ENCODE results near the gene TBX21.

DNA sequence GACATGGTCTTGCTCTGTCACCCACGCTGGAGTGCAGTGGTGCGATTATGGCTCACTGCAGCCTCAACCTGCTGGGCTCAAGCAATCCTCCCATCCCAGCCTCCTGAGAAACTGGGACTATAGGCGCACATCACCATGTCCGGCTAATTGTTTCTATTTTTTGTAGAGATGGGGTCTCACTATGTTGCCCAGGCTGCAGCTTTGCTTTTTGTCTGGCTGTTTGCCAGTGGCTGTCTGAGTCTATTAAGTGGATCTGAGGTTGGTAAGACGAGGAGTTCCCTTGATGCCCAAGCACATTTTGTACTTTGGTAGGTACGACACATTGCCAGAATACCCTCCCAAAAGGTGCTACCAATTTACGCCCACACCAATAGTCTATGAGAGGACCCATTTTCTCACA is 5.1 kb downstream of the TBX21 start:
- TF ChIP-seq YY1 (IDR thresholded peaks at IDR 0.05; ENCODE audit: low read depth) (no peak), EGR1 (IDR thresholded peaks at IDR 0.05) (no peak), CREB1 (IDR thresholded peaks at IDR 0.05; ENCODE audit: low read depth) (no peak), CEBPB (IDR thresholded peaks at IDR 0.05) (no peak), RAD21 (IDR thresholded peaks at IDR 0.05; ENCODE audit: low read depth) (no peak), TEAD4 (IDR thresholded peaks at IDR 0.05) (no peak), EP300 (IDR thresholded peaks at IDR 0.05; ENCODE audit: borderline replicate concordance) (no peak), NFIC (IDR thresholded peaks at IDR 0.05) (no peak), FOXM1 (IDR thresholded peaks at IDR 0.05; ENCODE audit: borderline replicate concordance, low read depth) (no peak), TCF12 (IDR thresholded peaks at IDR 0.05; ENCODE audit: low read depth) (no peak), TAF1 (IDR thresholded peaks at IDR 0.05; ENCODE audit: low read depth) (no peak), ZBTB7A (IDR thresholded peaks at IDR 0.05; ENCODE audit: low read depth) (no peak)
- TF ChIP-seq, protein P1, sequence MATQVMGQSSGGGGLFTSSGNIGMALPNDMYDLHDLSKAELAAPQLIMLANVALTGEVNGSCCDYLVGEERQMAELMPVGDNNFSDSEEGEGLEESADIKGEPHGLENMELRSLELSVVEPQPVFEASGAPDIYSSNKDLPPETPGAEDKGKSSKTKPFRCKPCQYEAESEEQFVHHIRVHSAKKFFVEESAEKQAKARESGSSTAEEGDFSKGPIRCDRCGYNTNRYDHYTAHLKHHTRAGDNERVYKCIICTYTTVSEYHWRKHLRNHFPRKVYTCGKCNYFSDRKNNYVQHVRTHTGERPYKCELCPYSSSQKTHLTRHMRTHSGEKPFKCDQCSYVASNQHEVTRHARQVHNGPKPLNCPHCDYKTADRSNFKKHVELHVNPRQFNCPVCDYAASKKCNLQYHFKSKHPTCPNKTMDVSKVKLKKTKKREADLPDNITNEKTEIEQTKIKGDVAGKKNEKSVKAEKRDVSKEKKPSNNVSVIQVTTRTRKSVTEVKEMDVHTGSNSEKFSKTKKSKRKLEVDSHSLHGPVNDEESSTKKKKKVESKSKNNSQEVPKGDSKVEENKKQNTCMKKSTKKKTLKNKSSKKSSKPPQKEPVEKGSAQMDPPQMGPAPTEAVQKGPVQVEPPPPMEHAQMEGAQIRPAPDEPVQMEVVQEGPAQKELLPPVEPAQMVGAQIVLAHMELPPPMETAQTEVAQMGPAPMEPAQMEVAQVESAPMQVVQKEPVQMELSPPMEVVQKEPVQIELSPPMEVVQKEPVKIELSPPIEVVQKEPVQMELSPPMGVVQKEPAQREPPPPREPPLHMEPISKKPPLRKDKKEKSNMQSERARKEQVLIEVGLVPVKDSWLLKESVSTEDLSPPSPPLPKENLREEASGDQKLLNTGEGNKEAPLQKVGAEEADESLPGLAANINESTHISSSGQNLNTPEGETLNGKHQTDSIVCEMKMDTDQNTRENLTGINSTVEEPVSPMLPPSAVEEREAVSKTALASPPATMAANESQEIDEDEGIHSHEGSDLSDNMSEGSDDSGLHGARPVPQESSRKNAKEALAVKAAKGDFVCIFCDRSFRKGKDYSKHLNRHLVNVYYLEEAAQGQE (IDR thresholded peaks at IDR 0.05; ENCODE audit: low read depth), result no peak
- TF ChIP-seq, protein P2, sequence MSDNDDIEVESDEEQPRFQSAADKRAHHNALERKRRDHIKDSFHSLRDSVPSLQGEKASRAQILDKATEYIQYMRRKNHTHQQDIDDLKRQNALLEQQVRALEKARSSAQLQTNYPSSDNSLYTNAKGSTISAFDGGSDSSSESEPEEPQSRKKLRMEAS (IDR thresholded peaks at IDR 0.05), result no peak
